Gastroesophageal sphincter (tissue), 3 donors: Measurements from ENCODE around the gene CYP4F12.

Experiments used
- EP300 ChIP-seq: sonication (generic); formaldehyde crosslinking; IDR thresholded peaks from one replicate; pipeline ENCODE4 v1.6.1; 2017; ENCODE audit warnings: antibody characterized with exemption, mild to moderate bottlenecking
- POLR2A ChIP-seq, 2 donors: fragments of 450-650 bp; IDR thresholded peaks; one replicate each; pipeline ENCODE4 v1.6.1; 2017; ENCODE audit warnings: antibody characterized with exemption in 2 of 2, mild to moderate bottlenecking in 2 of 2, moderate library complexity in 1 of 2
- POLR2AphosphoS5 ChIP-seq: sonication (generic); formaldehyde crosslinking; IDR thresholded peaks from one replicate; pipeline ENCODE4 v1.6.1; 2017; ENCODE audit warnings: antibody characterized with exemption
- TF ChIP-seq, protein P1 (sequence below), 4 experiments: fragments of 200-600 bp in 2 of 4; fragments of 450-650 bp in 2 of 4; sonication (generic) in 1 of 4; IDR thresholded peaks; one replicate each; pipeline ENCODE4 v1.5.1; 2017 to 2019; ENCODE audit warnings: antibody characterized with exemption in 4 of 4, mild to moderate bottlenecking in 2 of 4, moderate library complexity in 2 of 4

- TF ChIP-seq, protein P1, sequence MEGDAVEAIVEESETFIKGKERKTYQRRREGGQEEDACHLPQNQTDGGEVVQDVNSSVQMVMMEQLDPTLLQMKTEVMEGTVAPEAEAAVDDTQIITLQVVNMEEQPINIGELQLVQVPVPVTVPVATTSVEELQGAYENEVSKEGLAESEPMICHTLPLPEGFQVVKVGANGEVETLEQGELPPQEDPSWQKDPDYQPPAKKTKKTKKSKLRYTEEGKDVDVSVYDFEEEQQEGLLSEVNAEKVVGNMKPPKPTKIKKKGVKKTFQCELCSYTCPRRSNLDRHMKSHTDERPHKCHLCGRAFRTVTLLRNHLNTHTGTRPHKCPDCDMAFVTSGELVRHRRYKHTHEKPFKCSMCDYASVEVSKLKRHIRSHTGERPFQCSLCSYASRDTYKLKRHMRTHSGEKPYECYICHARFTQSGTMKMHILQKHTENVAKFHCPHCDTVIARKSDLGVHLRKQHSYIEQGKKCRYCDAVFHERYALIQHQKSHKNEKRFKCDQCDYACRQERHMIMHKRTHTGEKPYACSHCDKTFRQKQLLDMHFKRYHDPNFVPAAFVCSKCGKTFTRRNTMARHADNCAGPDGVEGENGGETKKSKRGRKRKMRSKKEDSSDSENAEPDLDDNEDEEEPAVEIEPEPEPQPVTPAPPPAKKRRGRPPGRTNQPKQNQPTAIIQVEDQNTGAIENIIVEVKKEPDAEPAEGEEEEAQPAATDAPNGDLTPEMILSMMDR (IDR thresholded peaks at IDR 0.05) = peak in 1 of 4 experiments; percentile 43
- no peak for TF ChIP-seq EP300
- no peak for TF ChIP-seq POLR2AphosphoS5
- no peak for TF ChIP-seq POLR2A (IDR thresholded peaks at IDR 0.05)
Measured at GRCh38 chr19:15631817-15632216, 41.1 kb upstream of the CYP4F12 start.
